ENCODE data around the gene FNBP1. TPM values are rescaled to one million over a fixed set of nuclear protein-coding genes. Genes with fewer than 3 reads are reported as not detected.

FNBP1 gene
- total RNA-seq, 1 donor from 2014 or later, result 21.9 TPM

Small RNAs within 50 kb of the gene (small RNA-seq; reads per million reads assigned to genes)
- gene MIR6855, result 0.09 reads per million

Other genes with a start within 250 kb of the FNBP1 start
- 15.7 TPM for gene TOR1B, start 240.0 kb downstream of the FNBP1 start, total RNA-seq
- gene TOR1A, start 219.1 kb downstream of the FNBP1 start, total RNA-seq, result 11.0 TPM
- 32.9 TPM for gene C9orf78, start 207.9 kb downstream of the FNBP1 start, total RNA-seq
- gene USP20, start 207.7 kb downstream of the FNBP1 start, total RNA-seq, result 3.7 TPM
- gene GPR107, start 10.7 kb upstream of the FNBP1 start, total RNA-seq, result 19.8 TPM
- gene NCS1, start 129.2 kb upstream of the FNBP1 start, total RNA-seq, result 19.3 TPM
- gene HMCN2, start 222.6 kb upstream of the FNBP1 start, total RNA-seq, result 12.5 TPM